Breast epithelium (tissue), 3 donors: ENCODE results near the gene NANOS1.
A peak's percentile ranks its signal among the peaks of the same experiment; 100 is the strongest.

ENCODE experiments used
- CTCF ChIP-seq, 3 donors: fragments of 450-650 bp; IDR thresholded peaks; one replicate each; pipeline ENCODE4 v1.5.1; 2016 to 2017; ENCODE audit warnings: antibody characterized with exemption in 3 of 3, mild to moderate bottlenecking in 3 of 3, moderate library complexity in 3 of 3
- POLR2A ChIP-seq: fragments of 450-650 bp; IDR thresholded peaks from one replicate; pipeline ENCODE4 v1.6.1; 2016; ENCODE audit warnings: antibody characterized with exemption, mild to moderate bottlenecking, moderate library complexity
- POLR2AphosphoS5 ChIP-seq, 3 donors: sonication (generic); formaldehyde crosslinking; IDR thresholded peaks; one replicate each; pipeline ENCODE4 v1.6.1; 2017; ENCODE audit warnings: antibody characterized with exemption in 3 of 3

GRCh38 chr10:119079599-119080520 lies 50.3 kb downstream of the NANOS1 start:
- TF ChIP-seq CTCF (IDR thresholded peaks at IDR 0.05) = no peak
- no peak for TF ChIP-seq POLR2A
- peak; percentile 39 to 52 (median 42) for TF ChIP-seq POLR2AphosphoS5 (IDR thresholded peaks at IDR 0.05)
